HG03521 (cell line): ENCODE data around the gene NAA25.

Source experiments
- ATAC-seq: cut with Tn5 transposase; IDR thresholded peaks from one replicate; pipeline ENCODE4 v1.9.1; 2021; ENCODE audit warnings: mild to moderate bottlenecking, moderate library complexity; ENCODE audit not compliant: unreplicated experiment

NAA25 gene

GRCh38 chr12:111980598-111980997 lies 128.0 kb downstream of the NAA25 start:
- ATAC-seq: no peak

GRCh38 chr12:111978545-111978944 lies 130.0 kb downstream of the NAA25 start:
- no peak for ATAC-seq

- ATAC-seq: no peak
Observed at GRCh38 chr12:111976860-111977259, 131.7 kb downstream of the NAA25 start.
